PC-3 (cell line): ENCODE results near the gene SLC35B1. TPM values are rescaled to one million over a fixed set of nuclear protein-coding genes. Genes with fewer than 3 reads are reported as not detected.

Experiments
- ATAC-seq: fragments of 200-7000 bp; cut with Tn5 transposase; 2 replicates; pipeline ENCODE4 v1.9.1; 2020; ENCODE audit warnings: mild to moderate bottlenecking, moderate library complexity
- BruUV-seq: library from RNA; stranded (reverse); fragments of 400-500 nt; replicated peaks from 2 replicates; lab custom pipeline; 2021; lab: Mats Ljungman, UMichigan
- CTCF ChIA-PET: fragments of 300-600 bp; sonication (Branson Sonifier 250); formaldehyde crosslinking; loops from one replicate; lab custom pipeline; 2022; ENCODE audit warnings: antibody characterized with exemption; lab: Charles Lee
- POLR2A ChIA-PET: fragments of 300-600 bp; sonication (Branson Sonifier 250); formaldehyde crosslinking; loops from one replicate; lab custom pipeline; 2022; ENCODE audit warnings: antibody characterized with exemption; ENCODE audit not compliant: unreplicated experiment; lab: Charles Lee
- DNase-seq: peaks from one replicate; pipeline ENCODE4 v3.0.0-alpha.2; 2015
- H2AFZ ChIP-seq: fragments of 300-600 bp; sonication (generic); 2 replicates; pipeline ENCODE4 v1.6.0; 2016; ENCODE audit warnings: antibody characterized with exemption, low read length
- H3F3A ChIP-seq: fragments of 300-600 bp; sonication (generic); one replicate; pipeline ENCODE4 v1.6.0; 2017; ENCODE audit warnings: antibody characterized with exemption, low read length, control low read depth, mild to moderate bottlenecking; ENCODE audit not compliant: unreplicated experiment
- H3K27ac ChIP-seq: fragments of 300-600 bp; sonication (generic); 2 replicates; pipeline ENCODE4 v1.5.1; 2016; ENCODE audit warnings: mild to moderate bottlenecking, low read length
- H3K27me3 ChIP-seq: fragments of 300-600 bp; sonication (generic); 2 replicates; pipeline ENCODE4 v1.6.1; 2016; ENCODE audit warnings: low read length, mixed read lengths
- H3K36me3 ChIP-seq: fragments of 300-600 bp; sonication (generic); 2 replicates; pipeline ENCODE4 v1.6.1; 2016; ENCODE audit warnings: low read depth, mixed run types, low read length, mixed read lengths
- H3K4me1 ChIP-seq: fragments of 300-600 bp; sonication (generic); 2 replicates; pipeline ENCODE4 v1.5.1; 2016; ENCODE audit warnings: low read length; ENCODE audit not compliant: insufficient read depth
- H3K4me2 ChIP-seq: fragments of 300-600 bp; sonication (generic); 2 replicates; pipeline ENCODE4 v1.6.0; 2016; ENCODE audit warnings: low read length
- H3K4me3 ChIP-seq: fragments of 300-600 bp; sonication (generic); 2 replicates; pipeline ENCODE4 v1.5.1; 2016; ENCODE audit warnings: mild to moderate bottlenecking, low read length, mixed read lengths
- H3K79me2 ChIP-seq: fragments of 300-600 bp; sonication (generic); 2 replicates; pipeline ENCODE4 v1.6.1; 2017; ENCODE audit warnings: low read length, mixed read lengths
- H3K9ac ChIP-seq: fragments of 300-600 bp; sonication (generic); 2 replicates; pipeline ENCODE4 v1.6.0; 2016; ENCODE audit warnings: mild to moderate bottlenecking, low read length
- H3K9me2 ChIP-seq: fragments of 300-600 bp; sonication (generic); replicated peaks from 2 replicates; pipeline ENCODE4 v1.6.1; 2016; ENCODE audit warnings: mixed run types, low read length, mixed read lengths
- H3K9me3 ChIP-seq: fragments of 300-600 bp; sonication (generic); 2 replicates; pipeline ENCODE4 v1.6.1; 2016; ENCODE audit warnings: low read length, mixed read lengths
- H4K20me1 ChIP-seq: fragments of 300-600 bp; sonication (generic); 2 replicates; pipeline ENCODE4 v1.6.1; 2016; ENCODE audit warnings: low read length, mixed read lengths
- CTCF ChIP-seq: fragments of 300-600 bp; sonication (generic); conservative IDR thresholded peaks from 2 replicates; pipeline ENCODE4 v1.5.1; 2017; ENCODE audit warnings: antibody characterized with exemption, low read depth, mild to moderate bottlenecking, low read length
- EZH2 ChIP-seq: fragments of 300-600 bp; sonication (generic); IDR thresholded peaks from one replicate; pipeline ENCODE4 v1.6.1; 2017; ENCODE audit warnings: antibody characterized with exemption, mild to moderate bottlenecking, low read length; ENCODE audit not compliant: unreplicated experiment
- EZH2phosphoT487 ChIP-seq: fragments of 300-600 bp; sonication (generic); IDR thresholded peaks from 2 replicates; pipeline ENCODE4 v1.6.1; 2018; ENCODE audit warnings: mild to moderate bottlenecking, antibody characterized with exemption, low read length, borderline replicate concordance
- intact Hi-C: fragments of 100-400 bp; cut with micrococcal nuclease; formaldehyde crosslinking; loops from 2 replicates; pipeline ENCODE4 v1.9.0; 2023
- total RNA-seq: library from RNA; depleted of rRNA; stranded (reverse); fragments of >200 nt; gene quantifications from 2 replicates; pipeline ENCODE4 v1.2.3, GENCODE V29; 2014

The SLC35B1 gene
- total RNA-seq, 1 experiment from 2014 or later, result 211 TPM

GRCh38 chr17:49723423-49723822, 15.7 kb upstream of the SLC35B1 start:
- Histone ChIP-seq H2AFZ (no peak overlapping the region), H3F3A (no peaks in the 10 kb centered on the region), H3K9me2 (no peaks in the 10 kb centered on the region), H3K27me3 (no peaks in the 10 kb centered on the region), H4K20me1 (no peaks in the 10 kb centered on the region), H3K4me3 (no peak overlapping the region), H3K27ac (no peak overlapping the region), H3K79me2 (no peaks in the 10 kb centered on the region), H3K4me2 (no peak overlapping the region), H3K9ac (no peak overlapping the region), H3K9me3 (no peaks in the 10 kb centered on the region), H3K4me1 (no peaks in the 10 kb centered on the region), H3K36me3 (no peaks in the 10 kb centered on the region)
- ChIA-PET CTCF (no interaction called here), POLR2A (interaction anchor here (0.6 kb wide), 1 partner anchor 1075 kb away, joined by 4 read pairs; no protein-coding TSS in a partner anchor)
- no TSS peak for BruUV-seq
- no peak for TF ChIP-seq EZH2phosphoT487
- TF ChIP-seq CTCF, result no peak
- TF ChIP-seq EZH2, result no peak
- ATAC-seq (no peak), DNase-seq (no peak)
- intact Hi-C loops, result no loop called here

DNA sequence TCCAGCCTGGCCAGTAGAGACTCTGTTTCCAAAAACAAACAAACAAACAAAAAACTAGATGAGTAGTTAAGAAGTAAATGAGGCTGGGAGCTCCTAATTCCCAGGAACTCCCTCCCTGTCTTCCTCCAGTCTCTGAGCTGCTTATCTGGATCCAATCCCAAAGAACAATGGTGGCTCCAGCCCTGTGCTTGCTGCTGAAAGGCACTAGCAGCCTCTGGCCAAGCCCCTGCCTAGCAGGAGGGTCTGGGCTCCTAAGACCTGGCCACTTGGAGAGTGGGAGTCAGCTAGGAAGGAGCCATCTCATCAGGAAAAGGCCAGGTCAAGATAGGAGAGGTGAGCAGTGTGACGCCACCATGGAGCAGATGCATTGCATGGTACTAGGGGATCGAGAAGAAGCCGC, 14.3 kb upstream of the SLC35B1 start:
- Histone ChIP-seq H3K9me2 (no peaks in the 10 kb centered on the region), H3K27me3 (no peaks in the 10 kb centered on the region), H3K27ac (no peak overlapping the region), H3K79me2 (no peaks in the 10 kb centered on the region), H2AFZ (no peak overlapping the region), H3K36me3 (no peaks in the 10 kb centered on the region; the same call in 1 of the 2 replicates), H3K9me3 (no peaks in the 10 kb centered on the region), H4K20me1 (no peaks in the 10 kb centered on the region), H3F3A (no peaks in the 10 kb centered on the region), H3K4me1 (no peaks in the 10 kb centered on the region), H3K9ac (no peak overlapping the region), H3K4me3 (no peak overlapping the region), H3K4me2 (no peak overlapping the region)
- CTCF ChIA-PET, result no interaction called here
- intact Hi-C loops, result no loop called here
- TF ChIP-seq EZH2phosphoT487 (no peak), EZH2 (no peak), CTCF (no peak)
- ATAC-seq (no peak), DNase-seq (no peak)
- POLR2A ChIA-PET, result no interaction called here
- no TSS peak for BruUV-seq

GRCh38 chr17:49717371-49717861, 9.7 kb upstream of the SLC35B1 start:
- Histone ChIP-seq H3K36me3 (no peaks in the 10 kb centered on the region; the same call in 1 of the 2 replicates), H3K79me2 (no peaks in the 10 kb centered on the region), H3K27me3 (no peaks in the 10 kb centered on the region), H2AFZ (no peak overlapping the region), H3K4me2 (no peak overlapping the region), H3K9me3 (no peaks in the 10 kb centered on the region), H3K4me3 (no peak overlapping the region), H3K27ac (no peak overlapping the region), H3K9ac (no peak overlapping the region), H3K9me2 (no peaks in the 10 kb centered on the region), H3F3A (no peaks in the 10 kb centered on the region), H4K20me1 (no peaks in the 10 kb centered on the region), H3K4me1 (no peaks in the 10 kb centered on the region)
- no peak for TF ChIP-seq EZH2
- no peak for TF ChIP-seq CTCF
- no peak for TF ChIP-seq EZH2phosphoT487
- POLR2A ChIA-PET, result no interaction called here
- ATAC-seq, result no peak
- intact Hi-C loops, result no loop called here
- no TSS peak for BruUV-seq
- CTCF ChIA-PET, result no interaction called here
- no peak for DNase-seq
